Stomach (tissue), 4 donors: ENCODE measurements around the gene FAF2.

Source experiments
- CTCF ChIP-seq, 7 experiments: fragments of 450-650 bp in 4 of 7; fragments of 200-600 bp in 3 of 7; sonication (generic) in 3 of 7; IDR thresholded peaks; one replicate each; pipeline ENCODE4 v1.5.1; 2016 to 2019; ENCODE audit warnings: antibody characterized with exemption in 7 of 7, control low read depth in 2 of 7, mild to moderate bottlenecking in 1 of 7
- EP300 ChIP-seq: sonication (generic); formaldehyde crosslinking; IDR thresholded peaks from one replicate; pipeline ENCODE4 v1.6.1; 2017; ENCODE audit warnings: antibody characterized with exemption
- POLR2A ChIP-seq, 4 donors: fragments of 450-650 bp; IDR thresholded peaks; one replicate each; pipeline ENCODE4 v1.6.1; 2016; ENCODE audit warnings: antibody characterized with exemption in 4 of 4, control low read depth in 2 of 4, mild to moderate bottlenecking in 1 of 4, moderate library complexity in 1 of 4

GRCh38 chr5:176492431-176492830, 44.2 kb downstream of the FAF2 start:
- TF ChIP-seq CTCF (IDR thresholded peaks at IDR 0.05) (no peak), POLR2A (IDR thresholded peaks at IDR 0.05) (no peak), EP300 (no peak)
